Adrenal gland (tissue), 5 donors: ENCODE results near the gene SP140.

Experiments used
- CTCF ChIP-seq, 6 experiments: fragments of 450-650 bp in 4 of 6; fragments of 200-600 bp in 2 of 6; sonication (generic) in 1 of 6; IDR thresholded peaks; 1 replicate in 5 of 6; 2 replicates in 1 of 6; pipeline versions ENCODE4 v1.5.1 to v1.8.0; 2016 to 2021; ENCODE audit warnings: antibody characterized with exemption in 6 of 6, mild to moderate bottlenecking in 2 of 6, moderate library complexity in 1 of 6
- POLR2A ChIP-seq, 2 donors: fragments of 450-650 bp; IDR thresholded peaks; one replicate each; pipeline ENCODE4 v1.6.1; 2017; ENCODE audit warnings: antibody characterized with exemption in 2 of 2, mild to moderate bottlenecking in 2 of 2, moderate library complexity in 1 of 2
- donor health status: DM: no; HTN: no; CAD: no.

- TF ChIP-seq CTCF (IDR thresholded peaks at IDR 0.05): no peak
- no peak for TF ChIP-seq POLR2A (IDR thresholded peaks at IDR 0.05)
Measured at GRCh38 chr2:230262246-230262645, 36.7 kb downstream of the SP140 start.
